ENCODE results near the gene TXNRD2.

DNA sequence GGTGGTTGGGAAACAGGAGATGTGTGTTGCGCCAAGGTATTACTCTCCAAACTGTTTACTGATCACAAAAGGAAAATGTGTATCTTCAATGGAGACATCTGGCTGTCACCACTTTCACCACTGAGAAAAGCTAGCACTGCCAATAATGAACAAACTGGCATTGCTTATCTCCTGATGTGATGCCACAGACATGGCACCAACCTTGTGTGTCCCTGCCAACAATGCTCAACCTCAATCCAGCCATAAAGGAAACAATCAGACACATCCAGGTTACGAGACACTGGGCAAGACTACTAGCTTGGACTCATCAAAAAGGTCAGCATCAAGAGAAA, 115.0 kb downstream of the TXNRD2 start:
- TF ChIP-seq ZNF274 (IDR thresholded peaks at IDR 0.05; ENCODE audit: low read depth, low read length) (no peak), YY1 (IDR thresholded peaks at IDR 0.05; ENCODE audit: insufficient read depth, insufficient read length) (no peak), SUZ12 (IDR thresholded peaks at IDR 0.05; ENCODE audit: extremely low read depth, insufficient read depth, insufficient read length) (no peak)

All from NT2/D1 (cell line).